ENCODE measurements around the gene WDR59.
A peak's percentile ranks its signal among the peaks of the same experiment; 100 is the strongest.
"Not testable (repeated sequence)": the region's sequence is repeated elsewhere in the genome, so short reads cannot be mapped to it uniquely, and the experiment has no call there.

Gene WDR59, protein sequence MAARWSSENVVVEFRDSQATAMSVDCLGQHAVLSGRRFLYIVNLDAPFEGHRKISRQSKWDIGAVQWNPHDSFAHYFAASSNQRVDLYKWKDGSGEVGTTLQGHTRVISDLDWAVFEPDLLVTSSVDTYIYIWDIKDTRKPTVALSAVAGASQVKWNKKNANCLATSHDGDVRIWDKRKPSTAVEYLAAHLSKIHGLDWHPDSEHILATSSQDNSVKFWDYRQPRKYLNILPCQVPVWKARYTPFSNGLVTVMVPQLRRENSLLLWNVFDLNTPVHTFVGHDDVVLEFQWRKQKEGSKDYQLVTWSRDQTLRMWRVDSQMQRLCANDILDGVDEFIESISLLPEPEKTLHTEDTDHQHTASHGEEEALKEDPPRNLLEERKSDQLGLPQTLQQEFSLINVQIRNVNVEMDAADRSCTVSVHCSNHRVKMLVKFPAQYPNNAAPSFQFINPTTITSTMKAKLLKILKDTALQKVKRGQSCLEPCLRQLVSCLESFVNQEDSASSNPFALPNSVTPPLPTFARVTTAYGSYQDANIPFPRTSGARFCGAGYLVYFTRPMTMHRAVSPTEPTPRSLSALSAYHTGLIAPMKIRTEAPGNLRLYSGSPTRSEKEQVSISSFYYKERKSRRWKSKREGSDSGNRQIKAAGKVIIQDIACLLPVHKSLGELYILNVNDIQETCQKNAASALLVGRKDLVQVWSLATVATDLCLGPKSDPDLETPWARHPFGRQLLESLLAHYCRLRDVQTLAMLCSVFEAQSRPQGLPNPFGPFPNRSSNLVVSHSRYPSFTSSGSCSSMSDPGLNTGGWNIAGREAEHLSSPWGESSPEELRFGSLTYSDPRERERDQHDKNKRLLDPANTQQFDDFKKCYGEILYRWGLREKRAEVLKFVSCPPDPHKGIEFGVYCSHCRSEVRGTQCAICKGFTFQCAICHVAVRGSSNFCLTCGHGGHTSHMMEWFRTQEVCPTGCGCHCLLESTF

DNA sequence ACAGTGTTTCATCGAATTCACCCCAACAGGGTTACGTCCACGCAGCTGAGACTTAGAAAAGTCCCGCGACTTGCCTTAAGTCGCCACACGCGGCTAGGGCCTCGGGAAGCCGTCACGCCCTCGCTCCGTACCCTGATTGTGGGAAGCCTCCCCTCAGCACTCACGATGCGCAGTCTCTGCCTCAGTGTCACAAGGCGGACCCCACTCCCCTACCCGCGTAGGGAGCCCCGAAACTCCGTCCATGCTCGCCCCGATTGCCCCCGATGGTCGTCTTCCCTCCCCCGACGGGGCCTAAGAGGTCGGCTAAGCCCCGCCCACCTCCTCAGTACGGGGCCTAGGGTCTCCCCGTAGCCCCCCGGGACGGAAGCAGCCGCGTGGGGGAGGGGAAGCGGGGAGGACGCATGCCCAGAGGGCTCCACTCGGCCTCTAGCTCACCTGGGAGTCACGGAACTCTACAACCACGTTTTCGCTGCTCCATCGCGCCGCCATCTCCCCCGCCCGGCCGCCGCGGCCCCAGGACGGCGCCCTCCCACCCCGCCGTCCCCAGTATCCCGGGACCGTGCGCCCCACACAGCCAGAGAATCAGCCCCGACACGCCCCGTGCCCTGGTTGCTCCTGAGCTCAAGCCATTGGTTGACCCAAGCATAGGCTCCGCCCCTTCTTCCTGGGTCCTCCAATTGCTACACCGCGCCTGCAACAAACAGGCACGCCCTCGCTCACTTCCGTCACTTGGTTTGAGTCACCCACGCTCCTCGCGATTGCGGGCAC, at the start of gene WDR59:
WDR59 (minus strand) TSS at position 595 of the 768 bp plus-strand sequence; CDS start at position 489, 106 bp downstream.
- peak; percentile 100 for DNase-seq

DNA sequence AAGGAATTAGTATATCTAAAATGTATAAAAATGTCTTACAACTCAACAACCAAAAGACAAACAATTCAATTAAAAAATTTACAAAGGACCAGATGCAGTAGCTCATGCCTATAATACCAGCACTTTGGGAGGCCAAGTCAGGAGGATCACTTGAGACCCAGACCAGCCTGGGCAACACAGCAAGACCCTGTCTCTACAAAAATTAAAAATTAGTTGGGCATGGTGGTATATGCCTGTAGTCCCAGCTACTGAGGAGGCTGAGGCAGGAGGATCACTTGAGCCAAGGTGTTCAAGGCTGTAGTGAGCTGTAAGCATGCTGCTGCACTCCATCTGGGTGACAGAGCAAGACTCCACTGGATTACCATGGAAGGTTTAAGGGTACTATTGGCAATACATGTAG, 47.7 kb upstream of the WDR59 start:
- DNase-seq = no peak

DNA sequence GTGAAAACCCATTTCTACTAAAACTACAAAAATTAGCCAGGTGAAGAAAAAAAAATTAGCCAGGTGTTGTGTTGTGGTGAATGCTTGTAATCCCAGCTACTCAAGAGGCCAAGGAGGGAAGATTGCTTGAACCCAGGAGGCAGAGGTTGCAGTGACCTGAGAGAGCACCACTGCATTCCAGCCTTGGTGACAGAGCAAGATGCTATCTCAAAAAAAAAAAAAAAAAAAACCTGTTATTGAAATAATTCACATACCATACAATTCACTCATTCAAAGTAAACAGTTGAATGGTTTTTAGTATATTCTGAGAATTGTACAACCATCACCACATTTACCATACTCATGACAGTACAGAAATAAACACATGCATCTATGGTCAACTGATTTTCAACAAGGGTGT, 44.9 kb upstream of the WDR59 start:
- no peak for DNase-seq

DNA sequence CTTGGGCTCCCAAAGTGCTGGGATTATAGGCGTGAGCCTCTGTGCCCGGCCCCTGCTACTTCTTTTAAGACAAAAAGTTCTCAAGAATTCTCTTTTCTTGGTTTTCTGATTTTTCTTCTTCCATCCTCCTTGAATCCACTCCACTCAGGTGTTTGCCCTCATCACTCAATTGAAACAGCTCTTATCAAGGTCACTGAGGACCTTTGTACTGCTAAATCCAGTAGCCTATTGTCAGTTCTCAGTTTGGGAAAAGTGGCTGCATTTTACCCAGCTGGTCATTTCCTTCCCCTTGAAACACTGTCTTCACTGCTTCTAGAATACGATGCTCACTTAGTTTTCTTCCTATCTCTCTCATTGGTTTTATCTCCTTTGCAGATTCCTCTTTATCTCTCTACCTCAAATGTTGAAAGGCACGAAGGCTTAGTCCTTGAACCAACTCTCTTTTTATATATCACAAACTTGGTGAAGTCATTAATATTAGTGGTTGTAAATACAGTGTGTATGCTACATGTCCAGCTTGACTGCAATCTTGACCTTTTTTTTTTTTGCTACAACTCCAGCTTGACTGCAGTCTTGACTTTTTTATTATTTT, 43.7 kb upstream of the WDR59 start:
- no peak for DNase-seq

DNA sequence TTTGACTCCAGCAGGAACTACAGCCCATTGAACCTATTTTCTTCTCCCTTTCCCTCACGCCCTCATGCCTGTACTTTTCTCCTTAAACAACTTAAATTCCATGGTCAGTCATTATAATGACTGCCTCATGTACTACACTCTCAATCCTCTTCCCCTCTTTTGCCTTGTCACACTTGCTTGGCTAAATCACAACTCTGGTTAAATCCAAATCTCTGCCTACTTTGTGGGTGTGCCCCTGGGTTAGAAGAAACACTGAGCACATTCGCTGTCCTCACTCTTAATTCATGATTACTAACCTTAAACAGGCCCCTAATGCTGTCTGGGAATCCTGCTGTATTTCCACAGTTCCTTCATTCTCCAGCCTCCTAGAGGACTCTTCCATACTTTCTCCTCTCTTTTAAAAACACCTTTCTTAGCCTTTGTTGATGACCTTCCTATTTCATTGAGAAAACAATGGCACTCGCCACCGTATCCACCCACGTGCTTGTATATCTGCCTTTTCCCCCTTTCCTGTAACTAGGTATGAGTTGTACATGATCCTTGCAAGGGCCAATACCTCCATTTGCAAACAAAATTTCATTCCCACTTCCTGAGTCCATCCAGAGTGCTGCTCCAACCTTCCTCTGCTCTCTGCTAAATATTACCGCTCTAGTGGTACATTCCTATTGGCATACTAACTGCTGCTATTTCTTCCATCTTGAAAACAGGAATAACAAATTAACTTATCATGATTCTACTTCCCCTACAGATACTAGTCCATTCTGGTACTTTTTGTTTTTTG, 42.8 kb upstream of the WDR59 start:
- DNase-seq = no peak

DNA sequence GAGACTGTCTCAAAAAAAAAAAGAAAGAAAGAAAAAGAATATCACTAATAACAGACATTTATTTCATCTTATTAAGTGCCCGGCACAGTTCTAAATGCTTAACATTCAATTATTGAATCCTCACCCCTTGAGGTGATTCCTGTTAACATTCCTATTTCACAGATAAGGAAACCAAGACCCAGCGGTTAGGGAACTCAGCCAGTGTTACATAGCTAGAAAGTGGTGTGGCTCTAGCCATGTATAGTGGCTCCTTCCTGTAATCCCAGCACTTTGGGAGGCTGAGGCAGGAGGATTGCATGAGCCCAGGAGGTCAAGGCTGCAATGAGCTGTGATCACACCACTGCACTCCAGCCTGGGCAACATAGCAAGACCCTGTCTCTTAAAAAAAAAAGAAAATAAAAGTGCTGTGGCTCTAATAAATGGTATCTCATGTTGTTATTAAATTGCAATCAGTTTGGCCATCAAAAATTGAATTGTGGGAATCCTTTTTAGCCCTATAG, 42.0 kb upstream of the WDR59 start:
- DNase-seq = no peak

DNA sequence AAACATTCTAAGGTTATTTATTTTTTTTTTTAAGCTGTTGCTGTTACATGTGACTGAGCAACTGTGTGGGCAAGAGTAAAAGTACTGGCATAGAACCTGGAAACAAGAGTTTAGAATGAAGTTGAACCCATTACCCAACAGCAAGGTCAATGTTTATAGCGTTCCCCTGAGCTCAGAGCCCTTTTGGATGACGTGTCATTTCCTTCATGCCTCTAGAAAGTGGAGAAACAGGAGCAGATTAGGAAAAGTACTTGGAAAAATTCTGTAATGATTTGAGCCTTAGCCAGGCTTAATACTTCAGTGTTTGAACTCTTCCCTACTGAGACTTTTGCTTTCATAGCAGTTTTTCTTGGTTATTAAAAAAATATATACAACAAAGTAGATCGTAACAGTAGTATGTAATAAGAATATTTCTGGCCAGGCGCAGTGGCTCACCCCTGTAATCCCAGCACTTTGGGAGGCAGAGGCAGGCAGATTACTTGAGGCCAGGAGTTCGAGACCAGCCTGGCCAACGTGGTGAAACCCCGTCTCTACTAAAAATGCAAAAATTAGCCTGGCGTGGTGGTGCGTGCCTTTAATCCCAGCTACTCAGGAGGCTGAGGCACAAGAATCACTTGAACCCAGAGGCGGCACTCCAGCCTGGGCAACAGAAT, 41.4 kb upstream of the WDR59 start:
- DNase-seq = not testable (repeated sequence)

DNA sequence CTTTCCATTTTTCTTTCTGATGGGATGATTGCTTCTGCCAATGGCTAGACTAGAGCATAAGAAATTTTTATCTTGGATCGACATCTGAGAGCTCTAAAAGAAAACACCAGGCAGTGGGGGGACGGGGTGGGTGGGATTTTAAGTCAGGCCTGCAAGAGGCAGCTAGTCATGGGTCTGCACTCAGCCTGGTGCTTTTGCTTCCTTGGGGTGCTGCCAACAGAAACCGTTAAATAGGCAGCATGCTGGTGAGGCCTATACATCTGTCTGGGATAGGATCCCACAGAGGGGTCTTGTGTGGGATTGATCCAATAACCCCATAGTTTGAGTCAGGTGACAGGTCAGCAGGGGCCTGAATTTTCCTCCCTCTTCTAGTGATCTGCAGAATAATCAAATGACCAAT, 40.8 kb upstream of the WDR59 start:
- DNase-seq = no peak

DNA sequence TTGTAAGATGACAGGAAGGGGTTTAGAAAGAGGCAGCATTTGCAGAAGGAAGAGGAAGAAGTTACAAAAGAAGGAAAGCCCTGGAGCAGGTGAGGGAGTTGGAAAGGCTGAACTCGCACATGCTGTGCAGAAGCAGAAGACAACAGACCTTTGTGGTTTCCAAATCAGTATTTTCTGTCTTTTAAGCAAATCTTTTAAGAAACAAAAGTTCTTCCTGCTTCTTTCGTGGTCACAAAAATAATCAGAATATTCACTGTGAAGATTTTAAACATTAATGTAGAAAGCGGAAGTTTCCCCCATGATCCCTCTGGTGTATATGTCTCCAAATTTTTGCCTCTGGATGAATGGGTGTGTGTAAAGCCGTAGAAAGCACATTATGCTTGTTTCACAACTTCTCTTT, 39.7 kb upstream of the WDR59 start:
- DNase-seq = no peak

DNA sequence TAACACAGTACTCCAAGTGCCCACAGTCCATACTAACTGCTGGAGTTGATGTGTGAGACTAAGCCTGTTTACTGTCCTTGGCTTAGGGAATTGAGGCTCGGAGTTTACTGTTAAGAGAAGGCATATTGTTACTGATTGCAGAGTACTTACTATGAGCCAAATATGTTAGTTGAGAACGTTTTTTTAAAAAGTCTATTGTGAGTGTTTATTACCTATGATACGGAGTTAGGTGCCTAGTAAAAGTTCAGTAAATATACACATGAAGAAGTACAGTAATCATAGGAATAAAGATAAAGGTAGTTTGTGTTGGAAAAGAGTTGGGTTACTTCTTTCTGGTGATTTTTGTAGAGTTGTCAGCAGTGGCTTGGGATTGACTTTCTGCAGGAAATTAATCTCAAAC, 39.3 kb upstream of the WDR59 start:
- no peak for DNase-seq

DNA sequence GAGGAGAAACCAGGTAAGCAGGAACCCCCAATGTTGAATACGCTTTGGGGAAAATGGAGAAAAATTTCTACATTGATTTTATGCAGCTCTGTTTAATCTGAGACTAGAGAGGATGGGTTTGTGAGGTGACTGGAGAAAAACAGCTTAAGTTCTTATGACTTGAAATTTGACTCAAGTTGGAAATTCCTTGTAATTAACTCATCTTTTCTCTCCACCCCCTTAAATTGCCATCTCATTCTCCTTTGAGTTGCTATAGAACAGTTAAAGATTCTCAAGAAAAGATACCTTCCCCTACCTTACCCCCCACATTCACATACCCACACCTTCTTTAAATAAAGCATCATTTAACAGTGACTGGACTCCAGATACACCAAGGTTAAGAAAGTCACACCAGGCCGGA, 38.1 kb upstream of the WDR59 start:
- no peak for DNase-seq

DNA sequence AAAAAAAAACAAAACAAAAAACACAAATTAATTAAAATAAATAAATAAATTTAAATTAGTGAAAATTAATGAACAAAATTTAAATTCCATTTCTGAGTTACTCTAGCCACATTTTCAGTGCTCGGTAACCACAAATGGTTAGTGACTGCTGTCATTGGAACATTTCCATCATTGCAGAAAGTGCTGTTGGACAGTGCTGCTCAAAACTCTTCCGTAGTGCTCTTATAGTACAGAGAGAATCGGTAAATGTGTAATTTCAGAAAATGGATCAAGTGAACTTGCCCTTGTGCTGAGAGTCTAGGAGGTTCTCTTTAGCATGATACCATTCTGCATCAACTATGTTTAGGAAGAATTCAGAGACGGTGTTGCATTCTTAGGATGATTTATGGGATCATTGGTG, 37.6 kb upstream of the WDR59 start:
- no peak for DNase-seq

DNA sequence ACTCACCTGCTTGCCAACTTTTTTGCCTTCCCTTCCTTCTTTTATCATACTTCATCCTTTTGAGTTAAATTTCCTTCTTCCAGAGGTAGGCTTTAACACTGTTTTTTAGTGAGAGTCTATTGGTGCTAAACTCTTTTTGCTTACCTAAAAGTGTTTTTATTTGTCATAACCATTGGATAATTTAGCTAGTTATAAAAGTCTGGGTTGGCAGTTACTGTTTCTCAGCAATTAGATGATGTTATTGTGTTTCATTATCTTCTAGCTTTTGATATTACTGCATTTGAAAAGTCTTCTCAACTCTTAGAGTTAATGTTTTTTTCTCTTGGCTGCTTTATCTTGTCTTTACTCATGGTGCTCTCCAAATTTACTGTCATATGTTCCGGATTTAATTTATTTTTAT, 36.5 kb upstream of the WDR59 start:
- no peak for DNase-seq

DNA sequence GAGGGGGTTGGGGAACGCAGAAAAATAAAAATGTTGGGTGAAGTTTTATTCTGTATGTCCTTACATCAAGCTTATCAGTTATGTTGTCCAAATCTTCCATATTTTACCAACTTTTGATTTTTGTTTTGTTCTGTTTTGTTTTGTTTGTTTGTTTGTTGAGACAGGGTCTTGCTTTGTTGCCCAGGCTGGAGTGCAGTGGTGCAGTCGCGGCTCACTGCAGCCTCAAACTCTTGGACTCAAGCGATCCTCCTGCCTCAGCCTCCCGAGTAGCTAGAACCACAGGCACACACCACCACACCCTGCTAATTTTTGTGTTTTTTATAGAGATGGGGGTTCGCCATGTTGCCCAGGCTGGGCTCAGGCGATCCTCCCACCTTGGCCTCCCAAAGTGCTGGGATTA, 34.7 kb upstream of the WDR59 start:
- DNase-seq = no peak

DNA sequence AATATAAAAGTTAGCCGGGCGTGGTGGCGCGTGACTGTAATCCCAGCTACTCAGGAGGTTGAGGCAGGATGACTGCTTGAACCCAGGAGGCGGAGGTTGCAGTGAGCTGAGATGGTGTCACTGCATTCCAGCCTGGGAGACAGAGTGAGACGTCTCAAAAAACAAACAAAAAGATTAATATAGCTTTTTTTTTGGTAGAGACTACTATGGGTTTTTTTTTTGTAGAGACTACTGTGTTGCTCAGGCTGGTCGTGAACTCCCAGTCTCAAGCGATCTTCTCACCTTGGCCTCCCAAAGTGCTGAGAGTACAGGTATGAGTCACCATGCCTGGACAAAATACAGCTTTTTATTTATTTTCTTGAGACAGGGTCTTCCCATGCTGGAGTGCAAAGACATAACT, 34.1 kb upstream of the WDR59 start:
- peak; percentile 27 for DNase-seq

DNA sequence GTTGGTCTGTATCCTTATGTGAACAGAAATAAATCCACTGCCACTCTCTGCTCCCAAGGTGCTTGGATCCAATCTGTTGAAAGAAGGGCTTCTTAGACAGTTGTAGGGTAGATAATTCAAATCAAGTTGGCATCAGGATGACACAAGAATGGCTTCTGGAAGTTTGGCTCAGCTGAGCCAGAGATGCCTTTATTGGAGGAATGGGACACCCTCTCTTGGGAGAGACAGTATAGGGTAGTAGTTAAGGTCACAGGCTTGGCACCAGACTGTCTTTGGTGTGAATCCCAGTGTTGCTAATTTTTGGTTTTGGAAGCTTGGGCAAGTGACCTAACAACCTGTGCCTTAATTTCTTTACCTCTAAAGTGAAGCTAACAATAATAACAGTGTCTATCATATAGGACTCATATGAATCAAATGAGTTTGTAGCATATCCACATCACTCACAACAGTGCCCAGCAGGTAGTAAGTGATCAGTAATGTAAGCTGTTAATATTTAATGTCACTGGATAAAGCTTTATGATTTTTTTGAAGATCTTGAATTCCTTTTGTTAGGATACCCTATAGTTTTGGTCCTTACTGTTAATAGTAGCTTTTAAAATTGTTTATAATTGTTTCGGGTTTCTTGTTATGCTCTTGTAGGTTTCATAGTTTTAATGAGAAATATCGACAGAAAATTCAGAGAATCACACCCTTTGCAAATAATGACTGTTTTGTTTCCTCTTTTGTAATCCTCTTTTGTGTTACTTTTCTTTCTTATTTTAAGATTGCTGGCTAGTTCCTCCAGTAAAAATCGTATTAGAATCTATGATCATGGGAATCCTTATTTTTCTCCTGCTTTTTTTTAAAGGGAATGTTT, 33.0 kb upstream of the WDR59 start:
- no peak for DNase-seq

DNA sequence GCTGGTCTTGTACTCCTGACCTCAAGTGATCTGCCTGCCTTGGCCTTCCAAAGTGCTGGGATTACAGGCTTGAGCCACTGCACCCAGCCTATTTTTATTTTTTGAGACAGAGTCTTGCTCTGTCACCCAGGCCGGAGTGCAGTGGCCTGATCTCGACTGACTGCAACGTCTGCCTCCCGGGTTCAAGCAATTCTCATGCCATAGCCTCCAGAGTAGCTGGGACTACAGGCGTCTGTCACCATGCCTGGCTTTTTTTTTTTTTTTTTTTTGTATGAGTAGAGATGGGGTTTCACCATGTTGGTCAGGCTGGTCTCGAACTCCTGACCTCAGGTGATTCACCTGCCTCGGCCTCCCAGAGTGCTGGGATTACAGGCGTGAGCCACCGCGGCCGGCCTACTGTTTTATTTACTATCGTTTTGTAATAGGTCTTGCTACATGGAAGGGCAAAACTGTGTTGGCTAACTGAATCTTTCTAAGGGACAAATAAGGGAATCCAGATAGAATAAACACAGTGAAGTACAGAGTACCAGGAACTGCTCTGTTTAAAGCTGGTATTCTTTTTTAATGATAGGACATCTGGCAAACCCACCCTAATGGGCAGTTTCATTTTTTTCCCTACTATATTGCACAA, 31.6 kb upstream of the WDR59 start:
- not testable (repeated sequence) for DNase-seq

DNA sequence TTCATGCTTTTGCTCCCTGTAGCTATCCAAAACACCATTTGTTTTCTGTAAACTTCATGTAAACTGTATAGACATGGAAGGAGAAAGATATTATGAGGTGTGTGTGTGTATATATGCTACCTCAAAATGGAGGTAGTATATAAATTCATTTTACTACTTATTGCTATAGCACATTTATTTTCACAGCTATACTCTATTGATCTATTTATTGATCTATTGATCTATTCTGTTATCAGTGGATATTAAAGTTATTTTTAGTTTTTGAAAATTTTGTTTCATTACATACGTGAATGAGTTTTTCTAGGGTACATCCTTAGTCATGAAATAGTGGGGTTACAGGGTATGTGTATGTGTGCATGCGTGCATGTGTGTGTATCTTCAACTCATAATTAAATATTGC, 29.4 kb upstream of the WDR59 start:
- no peak for DNase-seq

DNA sequence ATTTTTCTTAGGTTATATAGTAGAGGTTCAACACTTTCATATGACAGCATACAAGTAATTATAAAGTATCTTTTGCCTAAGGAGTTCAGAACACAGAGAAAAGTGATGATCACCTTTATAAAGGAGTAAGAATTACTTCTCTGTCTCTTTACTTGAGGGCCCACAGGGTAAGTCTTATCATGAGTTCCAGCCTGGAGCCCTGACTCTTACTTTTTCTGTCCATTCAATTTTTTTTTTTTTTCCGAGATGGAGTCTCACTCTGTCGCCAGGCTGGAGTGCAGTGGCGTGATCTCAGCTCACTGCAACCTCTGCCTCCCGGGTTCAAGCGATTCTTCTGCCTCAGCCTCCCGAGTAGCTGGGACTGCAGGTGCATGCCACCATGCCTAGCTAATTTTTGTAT, 28.2 kb upstream of the WDR59 start:
- not testable (repeated sequence) for DNase-seq

Data from activated CD4-positive, alpha-beta T cell treated with anti-CD3 and anti-CD28 coated beads, Interleukin-2, amount 50 U/mL, for 16 hours (primary cell).